Measurements from ENCODE around the gene PIK3IP1.

Gene PIK3IP1

GRCh38 chr22:31278626-31279326, 13.5 kb downstream of the PIK3IP1 start:
- DNase-seq (ENCODE audit: low spot score) = no peak

- DNase-seq (ENCODE audit: low spot score) = no peak
Observed at GRCh38 chr22:31278151-31278621, 14.1 kb downstream of the PIK3IP1 start.

- no peak for DNase-seq (ENCODE audit: low spot score)
Observed at GRCh38 chr22:31277741-31278140, 14.5 kb downstream of the PIK3IP1 start.

GRCh38 chr22:31276426-31277167, 15.7 kb downstream of the PIK3IP1 start:
- no peak for DNase-seq (ENCODE audit: low spot score)

- DNase-seq (ENCODE audit: low spot score) = no peak
Observed at GRCh38 chr22:31275576-31275975, 16.7 kb downstream of the PIK3IP1 start.

- DNase-seq (ENCODE audit: low spot score) = no peak
Observed at GRCh38 chr22:31275018-31275417, 17.3 kb downstream of the PIK3IP1 start.

- no peak for DNase-seq (ENCODE audit: low spot score)
Observed at GRCh38 chr22:31274017-31274416, 18.3 kb downstream of the PIK3IP1 start.

- DNase-seq (ENCODE audit: low spot score) = peak; percentile 74
Observed at GRCh38 chr22:31272522-31273446, 19.5 kb downstream of the PIK3IP1 start.

- DNase-seq (ENCODE audit: low spot score) = no peak
Observed at GRCh38 chr22:31271485-31271884, 20.8 kb downstream of the PIK3IP1 start.

- no peak for DNase-seq (ENCODE audit: low spot score)
Observed at GRCh38 chr22:31271026-31271425, 21.3 kb downstream of the PIK3IP1 start.

GRCh38 chr22:31269892-31270579, 22.3 kb downstream of the PIK3IP1 start:
- no peak for DNase-seq (ENCODE audit: low spot score)

GRCh38 chr22:31268281-31268680, 24.0 kb downstream of the PIK3IP1 start:
- DNase-seq (ENCODE audit: low spot score) = no peak

- DNase-seq (ENCODE audit: low spot score) = no peak
Observed at GRCh38 chr22:31263896-31264640, 28.2 kb downstream of the PIK3IP1 start.

- DNase-seq (ENCODE audit: low spot score) = no peak
Observed at GRCh38 chr22:31262312-31263133, 29.8 kb downstream of the PIK3IP1 start.

- DNase-seq (ENCODE audit: low spot score) = no peak
Observed at GRCh38 chr22:31260474-31260856, 31.8 kb downstream of the PIK3IP1 start.

- DNase-seq (ENCODE audit: low spot score) = no peak
Observed at GRCh38 chr22:31259798-31260473, 32.4 kb downstream of the PIK3IP1 start.

GRCh38 chr22:31253949-31254348, 38.3 kb downstream of the PIK3IP1 start:
- DNase-seq (ENCODE audit: low spot score) = no peak

- peak; percentile 65 for DNase-seq (ENCODE audit: low spot score)
Observed at GRCh38 chr22:31250740-31251600, 41.3 kb downstream of the PIK3IP1 start.
